Cortex of kidney (tissue), 1 donor: Measurements from ENCODE around the gene ZSWIM9.
A peak's percentile ranks its signal among the peaks of the same experiment; 100 is the strongest.

Source experiments
- DNase-seq: peaks from one replicate; lab custom pipeline; 2025; lab: John Stamatoyannopoulos, UW

The ZSWIM9 gene

DNA sequence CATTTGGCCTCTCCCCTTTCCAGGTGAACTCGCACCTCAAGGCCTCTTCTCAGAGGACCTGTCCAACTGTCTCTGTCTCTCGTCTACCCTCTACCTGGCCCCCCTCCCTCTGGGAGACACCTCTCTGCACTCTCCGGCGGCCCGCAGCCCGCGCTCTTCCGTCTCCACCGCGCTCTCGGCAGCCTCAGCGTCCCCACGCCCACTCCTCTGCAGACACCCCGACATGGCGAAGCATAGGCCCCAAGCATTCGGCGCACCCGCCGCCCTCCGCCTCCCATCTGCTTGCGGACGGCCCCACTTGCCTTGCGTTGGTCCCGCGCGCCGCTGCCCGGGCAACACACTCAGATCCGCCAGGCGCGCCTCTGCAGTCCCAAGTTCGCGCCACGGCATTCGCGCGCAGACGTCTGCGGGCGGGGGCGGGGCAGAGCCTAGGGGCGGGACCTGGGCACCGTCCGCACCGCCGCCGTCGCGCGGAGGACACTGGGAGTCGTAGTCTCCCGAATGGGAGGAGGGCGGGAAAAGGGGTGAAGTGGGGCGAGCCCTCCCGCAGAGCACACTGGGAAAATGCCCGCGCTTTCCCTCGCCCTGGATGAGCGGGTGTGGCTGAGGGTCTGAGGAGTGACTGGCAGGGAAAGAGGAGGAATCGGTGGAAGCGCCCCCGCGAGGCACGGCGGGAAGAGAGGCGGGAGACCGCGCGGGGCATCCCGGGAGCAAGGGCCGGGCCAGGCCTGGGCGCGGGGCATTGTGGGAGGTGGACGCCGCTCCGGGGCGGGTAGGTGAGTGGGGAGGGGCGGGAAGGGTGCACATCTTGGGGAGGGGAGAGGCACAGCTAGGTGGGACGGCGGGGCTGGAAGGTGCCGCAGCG, at the start of gene ZSWIM9, which contains the start of gene LIG1:
TSS of gene ZSWIM9 (plus strand) at position 742 of the 865 bp plus-strand sequence. CDS start 1,123 bp downstream, outside the sequence.
TSS of gene LIG1 (minus strand) at position 406 of the 865 bp plus-strand sequence. CDS start 4,778 bp downstream, outside the sequence.
- peak; percentile 93 for DNase-seq

DNA sequence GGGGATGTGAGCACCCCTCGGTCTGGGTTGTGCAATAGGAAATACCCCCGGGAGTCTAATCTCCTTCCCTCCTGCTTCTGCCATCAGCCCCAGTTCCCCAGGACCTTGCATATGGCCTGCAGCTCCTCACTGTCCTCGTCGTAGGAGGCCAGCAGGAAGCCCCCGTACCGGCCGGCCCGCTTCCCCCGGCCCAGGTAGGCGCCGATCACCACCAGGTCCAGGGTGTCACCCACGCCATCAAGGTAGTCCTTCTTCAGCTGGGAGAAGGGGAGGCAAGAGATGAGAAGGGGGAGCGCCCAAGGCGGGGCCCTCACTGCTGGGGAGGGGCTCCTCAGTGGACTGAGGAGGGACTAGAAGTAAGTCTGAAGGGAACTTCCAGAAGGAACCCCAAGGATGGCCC, 49.4 kb upstream of the ZSWIM9 start:
- no peak for DNase-seq

DNA sequence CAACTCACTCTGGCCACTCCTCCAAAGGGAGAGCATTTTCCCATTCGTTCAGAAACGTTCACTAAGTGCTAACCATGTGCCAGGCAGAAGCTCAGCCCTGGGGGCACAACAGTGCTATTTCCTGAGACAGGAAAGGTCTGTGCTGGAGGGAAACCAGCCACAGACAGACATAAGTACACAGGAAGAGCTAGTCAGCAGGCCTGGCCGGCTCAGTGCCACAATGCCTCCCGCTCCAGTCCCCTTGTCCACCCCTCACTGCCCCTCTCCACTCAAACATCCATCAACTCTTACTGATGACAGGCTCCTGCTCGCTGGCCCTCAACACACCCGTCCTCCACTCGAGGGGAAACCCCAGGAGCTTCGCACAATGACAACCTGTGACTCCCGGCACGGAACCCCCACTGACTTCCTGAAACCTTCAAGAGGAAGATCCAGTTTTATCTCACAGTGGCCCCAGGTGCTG, 48.5 kb upstream of the ZSWIM9 start:
- no peak for DNase-seq

DNA sequence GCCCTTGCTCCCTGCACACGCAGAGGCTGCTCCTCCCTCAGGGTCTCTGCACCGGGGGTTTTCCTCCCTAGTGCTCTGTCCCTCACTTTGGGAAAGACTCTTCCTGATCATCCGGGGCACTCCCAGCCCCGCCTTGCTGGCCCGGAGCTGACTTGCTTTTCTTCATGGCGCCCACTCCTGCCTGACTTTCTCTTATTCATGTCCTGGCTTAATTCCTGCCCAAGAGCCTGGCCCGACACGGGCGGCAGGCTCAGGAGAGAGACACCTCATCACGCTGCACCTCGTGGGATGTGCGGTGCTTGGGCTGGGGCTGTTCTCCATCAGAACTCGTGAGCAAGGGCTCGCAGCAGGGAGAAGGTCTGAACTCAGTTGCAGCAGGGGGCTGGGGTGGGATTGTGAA, 48.1 kb upstream of the ZSWIM9 start:
- DNase-seq = no peak

DNA sequence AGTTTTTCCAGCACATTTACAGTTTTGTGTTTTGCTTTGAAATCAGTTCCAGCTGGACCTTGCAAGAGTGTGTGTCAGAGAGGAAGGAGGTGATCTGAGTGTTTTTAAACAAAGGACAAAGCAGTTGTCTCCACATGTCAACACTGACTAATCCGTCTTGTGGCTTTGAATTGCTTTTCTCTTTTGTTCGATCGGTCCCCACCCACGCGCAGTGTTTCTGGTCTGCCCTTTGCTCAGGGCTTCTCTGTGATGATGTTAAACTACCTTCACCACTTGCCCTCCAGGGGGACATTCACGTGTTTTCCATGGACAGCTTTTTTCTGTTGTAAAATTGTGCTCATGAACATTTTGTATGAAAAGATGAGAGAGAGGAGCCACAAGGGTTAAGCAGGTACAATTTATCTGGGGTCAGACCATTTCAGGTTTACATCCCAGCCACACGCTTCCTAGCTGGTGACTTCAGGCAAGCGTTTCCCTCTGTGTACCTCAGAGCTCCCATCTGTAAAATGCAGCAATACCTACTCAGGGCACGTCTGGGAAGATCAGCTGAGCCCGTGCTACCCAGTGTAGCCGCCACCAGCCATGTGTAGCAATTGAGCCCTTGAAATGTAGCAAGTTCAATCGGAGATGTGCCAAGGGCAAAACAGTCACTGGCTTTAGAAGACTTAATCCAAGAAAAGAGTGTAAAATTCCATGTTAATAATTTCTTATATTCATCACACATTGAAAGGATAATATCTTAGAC, 46.4 kb upstream of the ZSWIM9 start:
- no peak for DNase-seq

DNA sequence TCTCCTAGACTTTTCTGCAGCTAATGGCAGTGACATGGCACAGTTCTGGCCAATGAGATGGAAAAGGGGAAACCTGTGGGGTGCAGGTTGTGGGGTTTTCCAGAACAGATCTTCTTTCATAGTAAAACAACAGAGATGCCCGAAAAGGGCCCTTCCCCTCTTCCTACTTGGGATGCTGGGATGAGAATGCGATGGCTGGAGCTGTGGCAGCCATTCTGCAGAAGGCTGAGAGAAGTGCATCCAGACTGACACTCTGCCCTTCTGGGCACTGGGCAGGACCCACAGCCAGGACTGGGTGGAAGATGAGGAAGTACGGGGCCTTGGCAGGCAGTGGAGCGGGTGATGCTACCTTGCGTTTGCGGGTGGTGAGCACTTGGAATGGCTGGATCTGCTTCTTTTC, 42.9 kb upstream of the ZSWIM9 start:
- DNase-seq = no peak

DNA sequence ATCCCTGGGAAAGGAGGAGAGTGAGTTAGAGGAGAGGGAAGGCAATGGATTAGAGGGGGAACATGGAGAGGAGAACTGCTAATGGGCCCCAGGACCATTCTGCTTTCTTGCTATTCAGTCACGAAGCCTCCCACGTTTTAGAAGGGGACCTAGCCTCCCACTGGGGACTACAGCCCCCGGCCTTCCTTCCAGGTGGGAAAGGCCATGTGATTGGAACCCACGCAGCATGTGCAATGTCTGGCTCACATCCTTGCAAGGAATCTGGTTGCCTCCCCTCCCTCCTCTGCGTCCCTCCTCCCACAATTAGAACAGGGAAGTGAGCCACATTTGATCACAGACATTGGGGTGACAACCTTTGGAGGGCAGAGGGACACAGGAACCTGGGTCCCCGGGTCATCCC, 37.4 kb upstream of the ZSWIM9 start:
- DNase-seq = no peak

DNA sequence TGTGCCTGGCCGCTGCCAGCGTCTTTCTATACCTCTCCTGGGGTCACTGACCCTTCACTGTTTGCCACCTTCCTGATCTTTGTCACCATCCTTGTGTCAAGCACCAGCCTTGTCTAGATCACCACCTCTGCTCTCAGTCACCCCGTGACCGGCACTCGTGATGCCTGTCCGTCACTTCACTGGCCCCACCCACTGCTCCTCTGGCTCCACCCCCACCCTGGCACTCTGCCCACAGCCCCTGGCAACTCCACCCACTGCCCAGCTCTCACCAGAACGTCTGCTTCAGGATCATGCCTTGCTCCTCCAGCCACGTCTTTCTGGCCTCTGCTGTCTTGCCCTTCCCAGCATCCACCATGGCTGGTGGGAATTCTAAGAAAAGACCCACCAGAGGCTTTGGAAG, 35.1 kb upstream of the ZSWIM9 start:
- no peak for DNase-seq

DNA sequence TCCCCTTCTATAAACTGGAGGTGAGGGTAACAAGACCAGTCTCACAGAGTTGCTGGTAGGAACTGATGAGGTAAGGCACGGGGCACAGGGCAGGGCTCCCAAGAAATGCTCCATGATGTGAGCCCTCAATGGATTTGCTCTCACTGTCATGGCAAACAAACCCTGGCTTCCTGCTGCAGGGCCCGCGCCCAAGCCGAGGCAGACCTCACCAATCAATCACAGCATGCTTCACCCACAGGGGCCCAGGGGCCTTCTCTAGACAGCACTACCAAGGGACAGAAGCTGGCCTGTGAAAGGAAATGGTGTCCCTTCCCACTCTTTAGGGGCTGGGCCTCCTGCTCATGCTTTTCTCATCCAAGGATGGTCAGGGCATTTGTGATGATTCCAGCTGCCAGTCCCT, 33.9 kb upstream of the ZSWIM9 start:
- no peak for DNase-seq

DNA sequence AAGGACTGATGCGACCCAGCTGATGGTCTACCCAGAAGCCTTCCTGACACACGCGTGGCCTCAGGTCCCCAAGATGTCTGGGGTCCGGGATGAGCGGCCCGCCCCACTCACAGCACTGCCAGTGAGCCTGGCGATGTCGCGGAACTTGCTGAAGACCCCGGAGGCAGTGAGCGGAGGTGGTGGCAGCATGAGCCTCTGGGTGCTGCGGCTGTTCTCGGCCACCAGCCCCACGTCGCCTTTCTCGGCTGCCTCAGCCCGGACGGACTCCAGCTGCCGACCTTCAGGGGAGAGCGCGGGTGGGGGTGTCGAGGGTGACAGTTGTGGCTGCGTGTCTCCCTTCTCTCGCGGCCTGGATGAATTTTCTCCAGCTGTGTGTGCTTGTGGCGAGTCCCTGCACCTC, 33.1 kb upstream of the ZSWIM9 start:
- no peak for DNase-seq

DNA sequence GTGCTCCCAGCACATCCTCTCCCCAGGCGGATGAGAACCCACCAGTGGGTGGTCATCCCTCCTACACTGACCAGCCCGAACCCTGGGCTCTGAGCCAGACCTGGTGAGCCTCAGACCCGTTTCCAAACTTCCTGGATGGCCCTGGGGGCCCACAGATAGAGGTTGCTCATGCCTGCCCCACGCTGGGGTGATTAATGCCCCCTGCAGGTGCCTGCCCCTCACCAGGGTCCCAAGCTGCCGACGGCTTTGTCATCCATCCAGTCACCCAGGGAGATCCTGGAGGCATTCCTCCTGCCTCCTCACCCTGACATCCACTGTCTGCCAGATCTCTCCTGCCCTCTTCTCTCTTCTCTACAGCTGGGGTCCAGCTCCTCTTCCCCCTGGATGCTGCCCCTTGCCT, 31.4 kb upstream of the ZSWIM9 start:
- no peak for DNase-seq

DNA sequence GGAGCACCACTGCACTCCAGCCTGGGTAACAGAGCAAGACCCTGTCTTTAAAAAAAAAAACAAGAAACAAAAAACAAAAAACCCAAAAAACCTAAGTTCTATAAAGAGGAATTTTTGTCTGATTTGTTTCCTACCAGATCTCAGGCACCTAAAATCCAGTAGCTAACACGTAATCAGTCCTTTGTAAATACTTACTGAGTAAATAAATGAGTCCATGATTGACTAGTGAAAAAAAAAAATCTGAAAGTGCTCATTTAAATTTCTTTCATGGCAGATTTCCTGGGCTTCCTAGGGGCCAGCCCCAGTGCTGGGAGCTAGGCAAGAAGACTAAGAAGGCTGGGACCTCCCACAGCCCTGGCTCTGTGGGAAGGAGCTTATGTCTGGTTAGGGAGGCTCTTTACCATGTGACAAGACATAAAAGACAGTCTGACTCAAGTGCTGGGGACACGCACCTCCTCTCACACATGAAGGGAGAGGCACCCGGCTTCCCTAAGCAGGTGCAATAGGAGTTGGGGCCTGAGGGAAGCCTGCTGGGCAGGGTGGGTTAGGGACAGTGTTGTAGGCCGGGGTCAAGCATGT, 22.8 kb upstream of the ZSWIM9 start:
- no peak for DNase-seq

DNA sequence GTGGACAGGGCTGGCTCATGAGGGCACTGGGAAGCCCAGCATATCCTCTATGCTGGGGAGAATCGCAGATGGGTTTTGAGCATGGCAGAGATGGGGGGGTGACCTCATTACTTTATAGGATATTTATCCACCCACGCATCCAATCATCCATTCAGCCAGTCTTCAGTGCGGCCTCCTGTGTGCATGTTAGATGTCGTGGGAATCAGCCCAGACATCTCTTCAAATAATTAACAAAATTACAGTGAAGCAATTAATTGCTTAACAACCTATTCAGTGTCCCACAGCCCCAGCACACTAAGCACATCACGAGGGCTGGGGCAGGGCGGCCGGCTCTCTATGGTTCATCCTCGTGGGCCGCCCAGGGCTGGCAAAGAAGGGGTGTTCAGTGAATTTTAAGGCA, 21.9 kb upstream of the ZSWIM9 start:
- DNase-seq = no peak

DNA sequence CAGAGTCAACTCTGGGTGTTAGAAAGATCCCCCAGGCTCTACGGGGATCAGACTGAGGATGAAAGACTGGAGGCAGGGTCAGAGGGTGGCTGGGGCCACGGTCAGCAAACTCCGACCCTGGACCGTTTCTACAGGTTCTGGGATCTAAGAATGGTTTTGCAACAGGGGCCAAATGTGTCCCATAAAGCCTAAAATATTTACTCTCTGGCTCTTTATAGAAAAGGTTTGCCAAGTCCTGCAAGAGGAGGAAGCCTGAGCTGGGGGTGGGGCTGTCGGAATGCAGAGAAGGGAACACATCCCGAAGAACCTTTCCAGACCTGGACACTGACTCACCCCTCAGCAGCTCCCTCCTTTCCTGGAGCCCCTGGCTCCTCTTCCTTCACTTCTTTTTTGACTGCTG, 21.1 kb upstream of the ZSWIM9 start:
- no peak for DNase-seq

DNA sequence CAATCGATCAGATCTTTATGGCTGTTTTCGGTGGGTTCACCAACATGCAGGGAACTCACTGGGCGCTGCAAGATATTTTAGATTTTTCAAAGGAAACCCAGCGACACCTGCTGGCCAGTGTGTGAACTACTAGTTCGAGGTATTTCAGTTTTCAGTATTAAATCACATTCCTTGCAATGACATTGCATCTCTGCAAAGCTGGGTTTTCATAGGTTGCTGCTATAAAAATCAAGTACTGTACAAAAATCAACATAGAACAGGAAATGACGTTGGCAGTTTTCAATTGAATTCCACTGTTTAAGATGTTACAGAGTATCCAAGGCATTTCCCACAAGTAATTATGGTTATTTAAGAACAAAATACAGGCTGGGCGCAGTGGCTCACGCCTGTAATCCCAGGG, 17.9 kb upstream of the ZSWIM9 start:
- no peak for DNase-seq

DNA sequence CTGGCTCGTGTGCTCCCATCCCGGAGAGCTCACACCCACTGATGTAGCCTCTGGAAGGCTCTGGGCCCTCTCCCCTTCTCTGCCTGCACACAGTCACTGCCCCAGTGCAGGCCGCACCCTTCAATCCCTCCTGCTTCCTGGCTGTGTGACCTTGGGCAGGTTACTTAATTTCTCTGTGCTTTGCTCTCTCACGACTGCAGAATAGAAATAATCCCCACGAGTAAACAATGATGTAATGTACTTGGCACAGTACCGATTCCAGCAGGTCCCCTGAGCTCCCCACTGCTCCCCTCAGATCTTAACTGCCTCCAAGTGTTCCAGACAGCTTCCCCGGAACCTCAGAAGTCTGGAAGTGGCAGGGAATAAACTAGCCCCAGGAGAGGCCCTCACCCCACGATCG, 16.5 kb upstream of the ZSWIM9 start:
- no peak for DNase-seq

DNA sequence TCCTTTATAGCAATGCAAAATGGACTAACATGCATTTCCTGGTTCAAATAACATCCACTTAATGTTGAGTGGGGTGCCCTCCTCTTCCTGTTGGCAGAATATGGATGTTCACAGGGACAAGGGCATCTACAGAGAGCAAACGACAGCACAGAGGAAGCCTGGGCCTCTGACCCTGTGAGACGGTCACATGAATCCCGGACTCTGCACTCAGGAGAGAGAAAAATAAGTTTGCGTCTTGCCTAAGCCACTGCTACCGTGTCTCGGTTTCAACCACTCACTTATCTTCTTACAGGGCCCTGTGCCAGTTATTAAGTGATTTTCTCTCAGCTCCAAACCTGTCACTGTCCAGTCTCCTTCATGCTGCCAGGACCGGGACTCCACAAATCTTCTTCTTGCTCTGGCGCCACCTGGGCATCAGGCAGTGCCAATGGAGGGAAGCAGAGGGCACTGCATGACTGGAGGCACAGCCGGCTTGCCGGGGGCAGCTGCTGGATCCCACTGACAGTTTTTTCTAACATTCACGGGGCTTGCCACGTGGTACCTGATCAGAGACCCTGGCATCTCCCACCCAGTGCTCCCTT, 12.2 kb upstream of the ZSWIM9 start:
- DNase-seq = no peak

DNA sequence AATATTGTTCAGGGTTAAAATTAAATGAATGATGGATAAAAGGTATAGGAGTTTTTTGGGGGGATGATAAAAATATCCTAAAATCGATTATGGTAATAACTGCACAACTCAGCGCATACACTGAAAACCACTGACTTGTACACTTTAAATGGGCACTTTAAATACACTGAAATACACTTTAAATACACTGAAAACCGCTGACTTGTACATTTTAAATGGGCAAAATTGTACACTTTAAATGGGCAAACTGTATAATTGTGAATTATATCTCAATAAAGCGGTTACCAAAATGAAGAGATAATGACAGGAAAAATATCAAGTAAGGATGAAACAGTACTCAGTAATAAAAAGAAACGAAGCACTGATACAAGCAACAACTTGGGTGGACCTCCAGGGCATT, 1.8 kb upstream of the ZSWIM9 start:
- no peak for DNase-seq

DNA sequence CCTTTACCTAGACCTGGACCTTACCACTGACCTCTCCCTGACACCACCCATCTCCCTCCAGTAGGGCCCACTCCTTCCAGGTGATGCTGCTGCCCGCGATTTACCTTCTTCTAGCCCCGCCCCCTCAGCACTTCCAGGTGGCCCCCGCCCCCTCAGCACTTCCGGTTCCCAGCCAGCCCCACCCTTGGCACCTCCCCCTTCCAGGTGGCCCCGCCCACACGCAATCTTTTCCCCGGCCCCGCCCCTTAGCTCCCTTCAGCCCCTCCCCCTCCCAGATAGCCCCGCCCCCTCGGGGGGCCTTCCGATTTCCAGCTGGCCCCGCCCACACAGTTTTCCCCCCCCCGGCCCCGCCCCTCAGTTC, 922 bp upstream of the ZSWIM9 start:
- DNase-seq = no peak

DNA sequence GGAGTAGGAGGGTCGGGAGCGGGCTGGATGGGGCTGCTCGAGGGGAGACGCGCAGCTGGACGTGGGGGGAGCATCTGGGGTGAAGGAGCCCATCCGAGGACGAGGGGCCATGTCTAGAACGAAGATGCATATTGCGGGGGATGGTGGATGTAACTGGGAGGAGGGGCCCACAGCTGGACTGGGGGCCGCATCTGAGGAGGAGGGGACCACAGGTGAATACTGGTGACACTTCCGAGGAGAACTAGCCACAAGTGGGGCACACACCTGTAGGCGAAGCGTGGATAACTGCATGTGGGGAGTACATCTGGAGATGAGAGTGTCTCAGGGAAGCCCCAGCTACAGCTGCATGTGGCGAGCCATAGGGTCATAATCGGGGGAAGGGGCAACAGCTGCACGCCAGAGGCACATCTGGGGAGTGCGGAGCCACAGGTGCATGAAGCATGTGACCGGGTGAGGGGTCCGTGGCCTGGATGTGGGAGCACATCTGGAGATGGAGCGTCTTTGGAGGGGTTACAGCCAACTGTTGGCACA, 402 bp downstream of the ZSWIM9 start:
- DNase-seq = no peak

DNA sequence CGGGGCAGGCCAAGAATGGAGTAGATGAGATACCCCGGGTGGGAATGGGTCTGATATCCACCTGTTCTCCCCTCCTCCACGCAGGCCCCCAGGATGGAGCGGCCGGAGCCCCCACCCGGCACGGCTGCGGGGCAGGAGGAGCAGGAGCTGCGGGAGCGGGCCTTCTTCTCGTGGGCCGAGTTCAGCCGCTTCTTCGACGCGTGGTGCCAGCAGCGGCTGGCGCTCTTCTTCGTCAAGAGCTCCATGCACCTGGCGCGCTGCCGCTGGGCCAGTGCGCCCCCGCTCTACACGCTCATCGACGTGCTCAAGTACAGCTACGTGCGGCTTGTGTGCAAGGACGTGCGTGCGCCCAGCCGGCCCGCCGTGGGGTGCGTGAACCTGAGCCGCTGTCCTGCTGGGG, 1.2 kb downstream of the ZSWIM9 start:
- DNase-seq = no peak

DNA sequence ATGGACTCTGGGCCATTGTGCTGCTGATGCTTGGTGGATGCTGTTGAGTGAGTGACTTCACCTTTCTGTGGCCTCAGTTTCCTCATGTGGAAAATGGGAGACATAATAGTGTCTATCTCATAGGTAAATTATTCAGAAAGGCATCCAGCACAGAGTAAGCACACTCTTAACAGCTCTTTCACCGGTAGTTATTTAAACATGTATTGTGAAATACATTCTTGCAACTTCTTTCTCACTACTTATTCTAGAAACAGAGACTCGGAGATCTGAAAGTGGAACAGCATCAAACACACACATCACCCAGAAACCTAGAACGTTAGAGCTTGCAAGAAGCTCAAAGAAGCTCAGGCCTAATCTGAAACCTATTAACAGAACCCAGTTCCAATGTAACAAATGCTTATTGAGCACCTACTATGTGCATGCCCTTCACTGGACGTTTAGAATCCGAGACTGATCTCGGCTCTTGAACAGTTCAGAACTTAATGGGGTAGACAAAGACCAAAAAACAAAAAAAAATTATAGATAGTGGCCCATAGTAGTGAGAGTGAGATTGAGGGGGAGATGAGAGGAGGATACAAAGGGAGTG, 4.1 kb downstream of the ZSWIM9 start:
- no peak for DNase-seq
